K562 (cell line): ENCODE measurements around the gene CRYBG3. TPM values are rescaled to one million over a fixed set of nuclear protein-coding genes. Genes with fewer than 3 reads are reported as not detected.
A peak's percentile ranks its signal among the peaks of the same experiment; 100 is the strongest.

Experiments
- ATAC-seq: fragments of 200-7000 bp; cut with Tn5 transposase; 3 replicates; pipeline ENCODE4 v1.9.1; 2020; ENCODE audit warnings: moderate library complexity
- BruUV-seq: library from RNA; stranded (reverse); fragments of 400-500 nt; replicated peaks from 2 replicates; lab custom pipeline; 2021; lab: Mats Ljungman, UMichigan
- CTCF ChIA-PET: fragments of 300-600 bp; formaldehyde crosslinking; extraction: SDS; loops from one replicate; lab custom pipeline; 2021; ENCODE audit warnings: low intra/inter-chr PET ratio; lab: Yijun Ruan, JAX
- POLR2A ChIA-PET: fragments of 300-600, 350-650 bp; sonication (Branson Sonifier 250); formaldehyde crosslinking; extraction: SDS; loops from one replicate; lab custom pipeline; 2021; ENCODE audit warnings: antibody characterized with exemption, inconsistent platforms; lab: Yijun Ruan, JAX
- DNase-seq, 4 experiments: peaks; one replicate each; pipeline versions ENCODE4 v3.0.0 to v3.0.0-alpha.2; 2011 to 2018; ENCODE audit warnings: low spot score in 3 of 4, mixed read lengths in 3 of 4; ENCODE audit errors: extremely low read depth in 1 of 4
- FAIRE-seq: peaks from 2 replicates; lab custom pipeline; 2011; peaks lifted over from hg19 to GRCh38; lab: Jason Lieb, UNC
- H2AFZ ChIP-seq: 2 replicates; pipeline ENCODE4 v1.6.0; 2011; ENCODE audit warnings: low read depth, low read length, control low read depth, inconsistent platforms
- H3K27ac ChIP-seq: fragments of 200-600 bp; 3 replicates; pipeline ENCODE4 v1.8.0; 2011; ENCODE audit warnings: low read depth, mild to moderate bottlenecking, control low read depth, inconsistent platforms, low read length, moderate library complexity, mixed read lengths; ENCODE audit errors: extremely low read depth
- H3K27me3 ChIP-seq, 2 experiments: fragments of 300-600 bp in 1 of 2; 2 replicates in 1 of 2; 3 replicates in 1 of 2; pipeline versions ENCODE4 v1.6.0 to v1.8.0; 2011; ENCODE audit warnings: inconsistent platforms in 2 of 2, low read length in 2 of 2, mild to moderate bottlenecking in 1 of 2, mixed read lengths in 1 of 2, moderate library complexity in 1 of 2; ENCODE audit not compliant: control insufficient read depth in 2 of 2, insufficient read depth in 2 of 2
- H3K36me3 ChIP-seq: fragments of 300-600 bp; 3 replicates; pipeline ENCODE4 v1.8.0; 2011; ENCODE audit warnings: mild to moderate bottlenecking, low read length, inconsistent platforms; ENCODE audit not compliant: control insufficient read depth, insufficient read depth
- H3K4me1 ChIP-seq, 2 experiments: fragments of 200-600 bp in 1 of 2; replicated peaks in 1 of 2; 2 replicates in 1 of 2; 3 replicates in 1 of 2; pipeline versions ENCODE4 v1.5.1 to v1.8.0; 2011; ENCODE audit warnings: inconsistent platforms in 2 of 2, low read length in 2 of 2, mild to moderate bottlenecking in 1 of 2, mixed read lengths in 1 of 2, moderate library complexity in 1 of 2; ENCODE audit not compliant: control insufficient read depth in 2 of 2, insufficient read depth in 2 of 2
- H3K4me2 ChIP-seq: 2 replicates; pipeline ENCODE4 v1.6.1; 2011; ENCODE audit warnings: low read length, control low read depth, inconsistent platforms, mixed read lengths; ENCODE audit not compliant: insufficient read depth
- H3K4me3 ChIP-seq: fragments of 200-600 bp; sonication (generic), shearing (Covaris generic); 2 replicates; pipeline ENCODE4 v1.5.1; 2016; ENCODE audit warnings: control low read depth, inconsistent platforms
- H3K79me2 ChIP-seq: fragments of 200-600 bp; 3 replicates; pipeline ENCODE4 v1.8.0; 2011; ENCODE audit warnings: low read length, inconsistent platforms; ENCODE audit not compliant: control insufficient read depth, insufficient read depth
- H3K9ac ChIP-seq, 2 experiments: 2 replicates each; pipeline versions ENCODE4 v1.6.0 to v1.6.1; 2011; ENCODE audit warnings: low read depth in 2 of 2, low read length in 2 of 2, control low read depth in 1 of 2, inconsistent platforms in 1 of 2, mild to moderate bottlenecking in 1 of 2, mixed read lengths in 1 of 2; ENCODE audit not compliant: insufficient read depth in 1 of 2
- H3K9me1 ChIP-seq: one replicate; pipeline ENCODE4 v1.6.0; 2011; ENCODE audit warnings: inconsistent platforms, mild to moderate bottlenecking, low read length, moderate library complexity; ENCODE audit not compliant: control insufficient read depth, insufficient read depth
- H3K9me3 ChIP-seq: replicated peaks from 2 replicates; pipeline ENCODE4 v1.5.1; 2011; ENCODE audit warnings: low read depth, low read length, inconsistent platforms; ENCODE audit not compliant: control insufficient read depth, insufficient read depth
- H4K20me1 ChIP-seq: replicated peaks from 2 replicates; pipeline ENCODE4 v1.6.1; 2011; ENCODE audit warnings: low read length, inconsistent platforms, mixed read lengths; ENCODE audit not compliant: control insufficient read depth, insufficient read depth
- CTBP1 ChIP-seq: fragments of 450-650 bp; IDR thresholded peaks from 2 replicates; pipeline ENCODE4 v1.6.1; 2016; ENCODE audit warnings: borderline replicate concordance
- DPF2 ChIP-seq: fragments of 450-650 bp; IDR thresholded peaks from 2 replicates; pipeline ENCODE4 v1.6.1; 2016
- HNRNPL ChIP-seq: fragments of 200-400 bp; formaldehyde crosslinking; IDR thresholded peaks from 2 replicates; pipeline ENCODE4 v1.6.1; 2017; ENCODE audit warnings: low read depth, mild to moderate bottlenecking, low read length
- WGBS: fragments of 100-300 bp; shearing (Covaris generic); methylation state at CpG from one replicate; pipeline ENCODE4 v1.1.6; 2016; ENCODE audit warnings: low coverage, mixed read lengths; ENCODE audit not compliant: insufficient coverage; ENCODE audit errors: missing lambda C conversion rate; 5-methylcytosine and 5-hydroxymethylcytosine counted together
- in situ Hi-C: fragments of 300-500 bp; cut with MboI; formaldehyde crosslinking; loops from 4 replicates; pipeline ENCODE4 v1.15.0; 2018; ENCODE audit warnings: inconsistent platforms, mixed read lengths
- intact Hi-C: fragments of 100-400 bp; cut with micrococcal nuclease; formaldehyde crosslinking; loops from 2 replicates; pipeline ENCODE4 v1.14.2; 2022
- polyA plus RNA-seq, 8 experiments: library from polyadenylated mRNA; depleted of rRNA in 4 of 8; stranded (reverse) in 5 of 8; unstranded in 3 of 8; fragments of >200 nt; fragmentation: Nextera tagmentation in 2 of 8; fragmentation: Illumina TruSeq in 1 of 8; extraction: Ambion mirVana in 2 of 8; extraction: Trizol in 1 of 8; gene quantifications; 2 replicates each; pipeline versions ENCODE4 v1.2.1 to v1.2.3, GENCODE V29; 2011 to 2014; ENCODE audit warnings: inconsistent platforms in 1 of 8, missing spikeins in 1 of 8
- total RNA-seq, 7 experiments: library from RNA; depleted of rRNA in 6 of 7; stranded (reverse); fragments of >200 nt in 6 of 7; fragmentation: Illumina TruSeq in 2 of 7; extraction: Trizol in 2 of 7; gene quantifications; 2 replicates each; pipeline versions ENCODE4 v1.2.1 to v1.2.3, GENCODE V29; 2011 to 2021; ENCODE audit warnings: low replicate concordance in 1 of 7
- TF ChIP-seq, protein P1 (sequence below): fragments of 450-650 bp; IDR thresholded peaks from 2 replicates; pipeline ENCODE4 v1.6.1; 2016; ENCODE audit warnings: mild to moderate bottlenecking
- TF ChIP-seq, protein P2 (sequence below): fragments of 150-350 bp; IDR thresholded peaks from 2 replicates; pipeline ENCODE4 v1.6.1; 2014; ENCODE audit warnings: low read depth, mild to moderate bottlenecking, low read length, borderline replicate concordance
- TF ChIP-seq, protein P3 (sequence below): sonication (generic); formaldehyde crosslinking; IDR thresholded peaks from 2 replicates; pipeline ENCODE4 v1.8.1; 2022; ENCODE audit warnings: missing genetic modification reagents

The CRYBG3 gene
- total and polyA plus RNA-seq, 9 of the 15 experiments (the other 6 are each of a cell fraction or from before 2014, with no cell fraction given) = 0.08 to 0.72 (median 0.18) TPM

DNA sequence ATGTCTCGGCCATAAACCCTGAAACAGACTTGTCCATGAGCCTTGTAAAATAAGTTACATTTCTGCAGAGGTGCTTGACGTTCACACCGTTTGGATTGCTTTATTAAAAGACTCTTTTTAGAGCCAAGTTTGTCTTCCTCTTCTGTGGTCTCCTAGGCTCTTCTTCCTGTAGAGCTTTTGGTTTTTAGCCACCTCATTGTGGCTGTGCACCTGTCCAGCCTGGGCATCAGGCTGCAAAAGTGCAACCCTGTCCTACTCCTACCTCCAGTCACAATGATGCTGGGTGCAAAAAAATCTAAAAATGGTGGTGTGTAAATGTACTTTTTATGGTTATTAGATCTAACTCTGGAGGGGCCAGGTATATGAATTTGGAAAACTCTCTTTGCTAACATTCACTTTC lies 153.2 kb downstream of the CRYBG3 start:
- 27% methylated on average over 3 of the region's 3 CpGs for WGBS
- no TSS peak for BruUV-seq
- in situ Hi-C loops = no loop called here
- Histone ChIP-seq H3K36me3 (no peaks in the 10 kb centered on the region), H3K9me3 (no peaks in the 10 kb centered on the region), H4K20me1 (no peaks in the 10 kb centered on the region)
- POLR2A ChIA-PET = no interaction called here
- TF ChIP-seq, protein P1, sequence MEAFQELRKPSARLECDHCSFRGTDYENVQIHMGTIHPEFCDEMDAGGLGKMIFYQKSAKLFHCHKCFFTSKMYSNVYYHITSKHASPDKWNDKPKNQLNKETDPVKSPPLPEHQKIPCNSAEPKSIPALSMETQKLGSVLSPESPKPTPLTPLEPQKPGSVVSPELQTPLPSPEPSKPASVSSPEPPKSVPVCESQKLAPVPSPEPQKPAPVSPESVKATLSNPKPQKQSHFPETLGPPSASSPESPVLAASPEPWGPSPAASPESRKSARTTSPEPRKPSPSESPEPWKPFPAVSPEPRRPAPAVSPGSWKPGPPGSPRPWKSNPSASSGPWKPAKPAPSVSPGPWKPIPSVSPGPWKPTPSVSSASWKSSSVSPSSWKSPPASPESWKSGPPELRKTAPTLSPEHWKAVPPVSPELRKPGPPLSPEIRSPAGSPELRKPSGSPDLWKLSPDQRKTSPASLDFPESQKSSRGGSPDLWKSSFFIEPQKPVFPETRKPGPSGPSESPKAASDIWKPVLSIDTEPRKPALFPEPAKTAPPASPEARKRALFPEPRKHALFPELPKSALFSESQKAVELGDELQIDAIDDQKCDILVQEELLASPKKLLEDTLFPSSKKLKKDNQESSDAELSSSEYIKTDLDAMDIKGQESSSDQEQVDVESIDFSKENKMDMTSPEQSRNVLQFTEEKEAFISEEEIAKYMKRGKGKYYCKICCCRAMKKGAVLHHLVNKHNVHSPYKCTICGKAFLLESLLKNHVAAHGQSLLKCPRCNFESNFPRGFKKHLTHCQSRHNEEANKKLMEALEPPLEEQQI = no peak
- no peak for TF ChIP-seq CTBP1
- TF ChIP-seq, all 486 proteins: peak for 0
- peaks cover 19% of the 10 kb centered on the region for H3K79me2 ChIP-seq
- H3K9me1 ChIP-seq = no peaks in the 10 kb centered on the region
- 0 out of 2 replicates have a peak overlapping the region, but pooled peaks have one; percentile 32 for H2AFZ ChIP-seq
- no peak overlapping the region for H3K4me3 ChIP-seq
- no peak for ATAC-seq
- CTCF ChIA-PET = no interaction called here
- no peak for DNase-seq
- no peak overlapping the region for H3K9ac ChIP-seq
- H3K4me2 ChIP-seq = no peak overlapping the region
- peaks cover 0 to 8% of the 10 kb centered on the region in 2 experiments; a peak in 4 of 5 replicates for H3K4me1 ChIP-seq
- FAIRE-seq = no peak
- no peak overlapping the region for H3K27ac ChIP-seq
- intact Hi-C loops = loop anchor here (5.0 kb wide), 2 partner anchors 63 to 183 kb away; no protein-coding TSS in a partner anchor
- H3K27me3 ChIP-seq = no peaks in the 10 kb centered on the region

DNA sequence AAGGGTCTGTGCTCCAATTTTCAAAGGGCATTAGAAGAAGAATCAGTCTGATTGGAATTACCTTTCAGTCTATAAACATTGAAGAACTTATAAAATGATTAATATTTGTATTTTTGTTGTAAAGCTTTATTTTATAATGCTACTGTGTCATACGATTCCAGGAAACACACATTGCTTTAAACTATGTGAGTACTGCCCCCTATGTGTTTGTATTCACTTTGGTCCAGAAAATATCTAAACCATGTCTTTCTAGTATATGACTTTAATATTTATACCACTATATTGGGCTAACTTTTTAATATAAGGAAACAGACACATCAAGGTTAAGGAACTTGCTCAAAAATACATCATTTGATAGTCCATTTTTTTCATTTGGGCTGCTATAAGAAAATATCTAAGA lies 153.7 kb downstream of the CRYBG3 start:
- Histone ChIP-seq H3K4me3 (no peak overlapping the region), H3K9me1 (no peaks in the 10 kb centered on the region), H2AFZ (no peak overlapping the region), H3K9me3 (no peaks in the 10 kb centered on the region), H3K9ac (no peak overlapping the region), H3K4me1 (peaks cover 0 to 8% of the 10 kb centered on the region in 2 experiments; a peak in 3 of 5 replicates), H3K27me3 (no peaks in the 10 kb centered on the region), H3K27ac (no peak overlapping the region), H3K79me2 (peaks cover 14% of the 10 kb centered on the region), H4K20me1 (no peaks in the 10 kb centered on the region), H3K4me2 (no peak overlapping the region), H3K36me3 (no peaks in the 10 kb centered on the region)
- intact Hi-C loops (loop anchor here (5.0 kb wide), 1 partner anchor 183 kb away; no protein-coding TSS in a partner anchor), in situ Hi-C loops (no loop called here)
- no peak for FAIRE-seq
- CTCF ChIA-PET = no interaction called here
- no peak for DNase-seq
- ATAC-seq = no peak
- POLR2A ChIA-PET = no interaction called here
- no TSS peak for BruUV-seq
- 18% methylated on average over 1 of the region's 1 CpG for WGBS
- no peak for TF ChIP-seq DPF2
- TF ChIP-seq HNRNPL = no peak
- TF ChIP-seq, protein P2, sequence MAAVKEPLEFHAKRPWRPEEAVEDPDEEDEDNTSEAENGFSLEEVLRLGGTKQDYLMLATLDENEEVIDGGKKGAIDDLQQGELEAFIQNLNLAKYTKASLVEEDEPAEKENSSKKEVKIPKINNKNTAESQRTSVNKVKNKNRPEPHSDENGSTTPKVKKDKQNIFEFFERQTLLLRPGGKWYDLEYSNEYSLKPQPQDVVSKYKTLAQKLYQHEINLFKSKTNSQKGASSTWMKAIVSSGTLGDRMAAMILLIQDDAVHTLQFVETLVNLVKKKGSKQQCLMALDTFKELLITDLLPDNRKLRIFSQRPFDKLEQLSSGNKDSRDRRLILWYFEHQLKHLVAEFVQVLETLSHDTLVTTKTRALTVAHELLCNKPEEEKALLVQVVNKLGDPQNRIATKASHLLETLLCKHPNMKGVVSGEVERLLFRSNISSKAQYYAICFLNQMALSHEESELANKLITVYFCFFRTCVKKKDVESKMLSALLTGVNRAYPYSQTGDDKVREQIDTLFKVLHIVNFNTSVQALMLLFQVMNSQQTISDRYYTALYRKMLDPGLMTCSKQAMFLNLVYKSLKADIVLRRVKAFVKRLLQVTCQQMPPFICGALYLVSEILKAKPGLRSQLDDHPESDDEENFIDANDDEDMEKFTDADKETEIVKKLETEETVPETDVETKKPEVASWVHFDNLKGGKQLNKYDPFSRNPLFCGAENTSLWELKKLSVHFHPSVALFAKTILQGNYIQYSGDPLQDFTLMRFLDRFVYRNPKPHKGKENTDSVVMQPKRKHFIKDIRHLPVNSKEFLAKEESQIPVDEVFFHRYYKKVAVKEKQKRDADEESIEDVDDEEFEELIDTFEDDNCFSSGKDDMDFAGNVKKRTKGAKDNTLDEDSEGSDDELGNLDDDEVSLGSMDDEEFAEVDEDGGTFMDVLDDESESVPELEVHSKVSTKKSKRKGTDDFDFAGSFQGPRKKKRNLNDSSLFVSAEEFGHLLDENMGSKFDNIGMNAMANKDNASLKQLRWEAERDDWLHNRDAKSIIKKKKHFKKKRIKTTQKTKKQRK = no peak
- TF ChIP-seq, protein P3, sequence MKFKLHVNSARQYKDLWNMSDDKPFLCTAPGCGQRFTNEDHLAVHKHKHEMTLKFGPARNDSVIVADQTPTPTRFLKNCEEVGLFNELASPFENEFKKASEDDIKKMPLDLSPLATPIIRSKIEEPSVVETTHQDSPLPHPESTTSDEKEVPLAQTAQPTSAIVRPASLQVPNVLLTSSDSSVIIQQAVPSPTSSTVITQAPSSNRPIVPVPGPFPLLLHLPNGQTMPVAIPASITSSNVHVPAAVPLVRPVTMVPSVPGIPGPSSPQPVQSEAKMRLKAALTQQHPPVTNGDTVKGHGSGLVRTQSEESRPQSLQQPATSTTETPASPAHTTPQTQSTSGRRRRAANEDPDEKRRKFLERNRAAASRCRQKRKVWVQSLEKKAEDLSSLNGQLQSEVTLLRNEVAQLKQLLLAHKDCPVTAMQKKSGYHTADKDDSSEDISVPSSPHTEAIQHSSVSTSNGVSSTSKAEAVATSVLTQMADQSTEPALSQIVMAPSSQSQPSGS (CRISPR knock-in tag) = no peak
